Kidney capillary endothelial cell (primary cell): ENCODE measurements around the gene CPNE4.

Experiments
- DNase-seq: peaks from one replicate; pipeline ENCODE4 v3.0.0-alpha.2; 2018; ENCODE audit warnings: low spot score

The CPNE4 gene

GRCh38 chr3:131596884-131597283 lies 437.9 kb downstream of the CPNE4 start:
- DNase-seq, result no peak

- DNase-seq, result no peak
Observed at GRCh38 chr3:131591394-131592014, 443.3 kb downstream of the CPNE4 start.

DNA sequence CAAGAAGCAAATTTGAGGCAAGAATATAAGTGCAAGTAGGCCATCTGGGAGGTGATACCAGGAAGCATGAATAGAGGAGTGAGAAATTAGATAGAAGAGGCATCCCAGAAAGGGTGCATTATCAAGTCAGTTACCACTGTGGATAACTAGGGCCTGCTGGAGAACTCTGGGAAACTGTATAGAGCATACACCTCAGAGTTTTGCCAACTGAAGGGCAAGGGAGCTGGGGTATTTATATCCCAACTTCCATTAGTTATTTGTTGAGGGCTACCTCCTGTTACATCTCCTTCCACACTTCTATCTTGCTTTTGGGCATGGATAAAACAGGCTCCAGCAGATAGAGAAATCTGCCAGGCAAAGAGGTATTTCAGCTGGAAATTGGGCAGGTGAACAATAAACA lies 448.5 kb downstream of the CPNE4 start:
- no peak for DNase-seq

DNA sequence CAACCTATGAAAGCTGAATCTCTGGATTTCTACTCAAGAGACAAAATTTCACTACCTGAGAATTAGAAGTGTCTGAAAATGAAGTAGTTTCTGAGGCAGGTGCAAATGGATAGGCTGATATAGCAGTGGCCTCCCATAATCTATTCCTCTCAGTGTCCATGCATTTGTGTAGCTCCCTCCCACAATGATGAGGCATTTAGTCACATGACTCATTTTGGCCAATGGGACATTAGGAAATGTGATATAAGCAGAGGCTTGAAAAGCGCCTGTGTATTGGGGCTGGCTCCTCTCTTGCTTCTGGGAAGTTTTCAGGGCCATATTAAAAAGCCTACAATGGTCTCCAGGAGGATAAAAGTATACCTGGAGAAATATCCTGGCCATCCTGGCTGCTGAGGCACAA lies 452.4 kb downstream of the CPNE4 start:
- DNase-seq, result no peak

- DNase-seq, result no peak
Observed at GRCh38 chr3:131568460-131568859, 466.4 kb downstream of the CPNE4 start.

DNA sequence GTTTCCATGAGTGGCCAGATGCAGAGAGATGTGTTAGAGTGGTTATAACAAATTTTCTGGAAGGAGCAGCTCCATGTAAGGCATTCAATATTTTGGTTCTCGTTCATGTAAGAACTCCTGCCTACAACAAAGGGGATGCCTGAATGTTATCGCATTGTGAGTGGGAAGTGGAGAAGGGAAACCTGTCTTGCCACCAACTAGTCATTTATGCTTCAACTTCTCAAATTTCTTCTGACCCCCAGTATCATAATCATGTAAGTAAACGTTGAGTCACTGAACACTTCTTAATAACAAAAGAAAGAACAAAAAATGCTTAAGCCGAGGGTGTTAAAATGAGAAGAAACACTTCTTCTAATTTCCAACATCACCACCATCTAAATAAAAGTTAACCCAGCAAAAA lies 470.0 kb downstream of the CPNE4 start:
- no peak for DNase-seq

DNA sequence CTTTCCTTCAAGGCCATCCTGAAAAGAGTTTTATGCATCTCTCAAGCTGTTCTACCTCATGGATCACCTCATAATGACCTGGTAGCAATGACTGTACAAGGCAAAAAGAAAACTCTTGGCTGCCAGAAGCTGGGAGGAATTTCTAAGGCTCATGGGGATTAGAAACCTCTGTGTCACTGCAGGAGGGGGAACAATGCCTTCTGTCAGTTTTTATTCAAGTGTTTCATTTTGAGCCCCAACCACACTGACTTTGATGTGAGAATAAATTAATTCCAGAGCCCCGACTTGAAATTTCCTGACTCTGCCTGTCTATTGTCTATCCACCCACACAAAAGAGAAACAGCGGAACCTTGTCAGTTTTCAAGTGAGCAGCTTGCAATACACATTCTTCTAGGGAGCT lies 473.3 kb downstream of the CPNE4 start:
- DNase-seq, result no peak

GRCh38 chr3:131560795-131561194 lies 474.0 kb downstream of the CPNE4 start:
- no peak for DNase-seq

GRCh38 chr3:131555456-131555855 lies 479.4 kb downstream of the CPNE4 start:
- no peak for DNase-seq

- no peak for DNase-seq
Observed at GRCh38 chr3:131553495-131554247, 481.1 kb downstream of the CPNE4 start.

GRCh38 chr3:131551761-131552160 lies 483.1 kb downstream of the CPNE4 start:
- no peak for DNase-seq

- no peak for DNase-seq
Observed at GRCh38 chr3:131550562-131551465, 484.0 kb downstream of the CPNE4 start.

GRCh38 chr3:131549340-131549739 lies 485.5 kb downstream of the CPNE4 start:
- DNase-seq, result no peak

DNA sequence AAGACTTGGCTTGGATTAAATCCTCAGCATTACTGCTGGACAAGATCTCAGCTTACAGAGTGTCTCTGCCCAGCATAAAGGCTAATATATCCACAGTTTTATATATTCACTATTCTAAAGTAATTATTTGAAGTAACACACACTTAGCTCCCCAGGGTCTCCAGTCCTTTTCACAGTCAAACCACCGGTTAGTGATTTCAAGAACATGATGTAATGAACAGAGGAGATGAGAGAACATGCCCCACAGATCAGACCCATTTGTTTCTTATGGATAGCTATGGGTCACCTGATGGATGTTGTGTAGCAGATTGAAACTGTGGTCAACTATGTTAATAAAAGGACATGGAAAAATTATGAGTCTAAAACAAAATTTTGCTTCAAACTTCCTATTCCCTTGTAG lies 487.2 kb downstream of the CPNE4 start:
- no peak for DNase-seq

- no peak for DNase-seq
Observed at GRCh38 chr3:131546441-131546840, 488.4 kb downstream of the CPNE4 start.

GRCh38 chr3:131544557-131544956 lies 490.3 kb downstream of the CPNE4 start:
- DNase-seq, result no peak

- DNase-seq, result peak; percentile 45
Observed at GRCh38 chr3:131543714-131544113, 491.1 kb downstream of the CPNE4 start.

DNA sequence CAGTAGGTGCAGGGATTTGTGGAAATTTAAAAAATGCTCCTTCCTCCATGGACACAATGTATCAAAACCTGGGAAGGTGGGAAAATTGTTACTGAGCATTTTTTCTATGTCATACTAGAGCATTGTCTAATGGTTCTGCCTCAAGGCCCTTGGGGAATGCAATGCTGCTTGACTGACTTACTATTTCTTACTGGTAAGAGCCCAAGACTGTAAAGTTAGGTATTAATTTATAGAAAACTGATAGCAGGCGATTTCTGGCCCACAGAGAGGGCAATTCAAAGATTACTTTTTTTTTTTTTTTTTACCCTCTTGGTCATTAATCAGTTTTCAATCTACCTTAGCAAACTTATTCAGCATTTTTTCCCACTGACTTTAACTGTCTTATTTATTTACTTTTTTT lies 493.5 kb downstream of the CPNE4 start:
- no peak for DNase-seq

GRCh38 chr3:131540821-131541220 lies 494.0 kb downstream of the CPNE4 start:
- no peak for DNase-seq

DNA sequence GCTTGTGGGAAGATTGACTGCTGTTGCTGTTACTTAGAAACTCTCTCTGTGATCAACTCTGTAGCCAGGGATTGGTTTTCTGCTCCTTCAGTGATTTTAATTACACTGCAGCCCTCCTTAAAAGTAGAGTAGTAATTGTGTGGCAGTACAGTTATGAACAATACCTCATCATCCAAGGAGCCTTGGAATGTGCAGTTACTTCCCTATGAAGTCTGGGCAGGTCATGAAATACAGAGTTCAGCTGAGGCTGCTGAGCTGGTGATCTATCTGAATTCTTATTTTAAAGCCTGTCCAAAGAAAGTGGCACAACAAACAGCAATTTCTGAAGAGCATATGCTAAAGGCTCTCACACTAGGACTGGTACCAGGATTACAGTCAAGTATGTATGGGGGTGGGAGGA lies 494.7 kb downstream of the CPNE4 start:
- DNase-seq, result no peak

- no peak for DNase-seq
Observed at GRCh38 chr3:131538968-131539367, 495.8 kb downstream of the CPNE4 start.

DNA sequence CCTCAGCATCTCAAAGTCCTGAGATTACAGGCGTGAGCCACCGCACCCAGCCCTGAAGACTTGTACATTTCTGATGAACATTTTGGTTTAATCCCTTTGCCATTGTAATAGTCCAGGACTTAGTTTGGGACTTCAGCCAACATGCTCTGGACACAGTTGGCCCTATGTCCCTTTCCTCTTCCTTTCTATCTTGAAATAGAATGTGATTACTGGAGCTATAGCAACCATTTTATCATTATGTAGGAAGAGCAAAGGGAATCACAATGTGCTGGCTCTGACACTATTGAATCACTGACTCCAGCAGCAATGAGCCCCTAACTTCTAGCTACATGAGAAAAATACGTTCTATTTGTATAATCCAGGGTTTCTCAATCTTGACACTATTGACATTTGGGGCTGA lies 497.3 kb downstream of the CPNE4 start:
- no peak for DNase-seq

DNA sequence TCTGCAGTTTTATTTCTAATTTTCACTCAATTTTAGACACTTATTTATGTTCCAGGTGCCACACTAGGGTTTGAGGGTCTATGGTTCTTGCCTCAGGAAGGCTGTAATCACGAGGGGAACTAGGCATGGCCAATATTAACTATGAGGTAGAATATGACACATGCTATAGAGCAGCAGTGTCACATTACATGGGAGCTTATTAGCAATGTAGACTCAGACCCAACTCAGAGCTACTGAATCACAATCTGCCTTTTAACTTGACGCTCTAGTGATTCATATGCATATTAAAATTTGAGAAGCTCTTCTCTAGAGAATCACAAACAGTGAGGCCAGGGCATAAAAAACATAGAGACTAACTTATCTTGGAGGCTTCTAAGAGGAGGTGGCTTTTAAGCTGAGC lies 499.2 kb downstream of the CPNE4 start:
- DNase-seq, result no peak
